Upper lobe of left lung (tissue), 4 donors: ENCODE measurements around the gene CPLANE1.

Source experiments
- EP300 ChIP-seq, 4 donors: sonication (generic); formaldehyde crosslinking; IDR thresholded peaks; one replicate each; pipeline ENCODE4 v1.5.1; 2017; ENCODE audit warnings: antibody characterized with exemption in 4 of 4, control low read depth in 2 of 4
- POLR2A ChIP-seq, 4 donors: fragments of 450-650 bp; IDR thresholded peaks; one replicate each; pipeline ENCODE4 v1.5.1; 2016 to 2017; ENCODE audit warnings: antibody characterized with exemption in 4 of 4, mild to moderate bottlenecking in 2 of 4
- TF ChIP-seq, protein P1 (sequence below), 6 experiments: fragments of 450-650 bp in 4 of 6; fragments of 200-600 bp in 2 of 6; sonication (generic) in 2 of 6; IDR thresholded peaks; one replicate each; pipeline ENCODE4 v1.5.1; 2016 to 2019; ENCODE audit warnings: antibody characterized with exemption in 6 of 6

DNA sequence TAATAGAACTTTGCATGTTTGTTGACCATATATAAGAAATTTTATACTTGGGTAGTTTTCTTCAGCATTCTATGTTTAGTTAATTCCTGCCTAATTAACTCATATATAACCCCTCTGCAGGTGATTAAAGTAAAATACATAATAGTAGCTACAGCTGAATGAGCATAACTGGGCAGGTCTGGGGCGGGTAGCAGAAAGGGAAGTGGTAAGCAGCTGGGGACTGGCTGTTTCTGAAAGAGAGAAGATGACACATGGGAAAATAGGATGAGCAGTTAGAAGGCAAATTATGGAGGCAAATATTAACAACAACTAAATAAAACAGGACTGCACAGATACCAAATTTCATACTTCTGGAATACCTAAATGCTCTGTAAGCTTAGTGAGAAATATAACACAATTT lies 128.1 kb downstream of the CPLANE1 start:
- TF ChIP-seq, protein P1, sequence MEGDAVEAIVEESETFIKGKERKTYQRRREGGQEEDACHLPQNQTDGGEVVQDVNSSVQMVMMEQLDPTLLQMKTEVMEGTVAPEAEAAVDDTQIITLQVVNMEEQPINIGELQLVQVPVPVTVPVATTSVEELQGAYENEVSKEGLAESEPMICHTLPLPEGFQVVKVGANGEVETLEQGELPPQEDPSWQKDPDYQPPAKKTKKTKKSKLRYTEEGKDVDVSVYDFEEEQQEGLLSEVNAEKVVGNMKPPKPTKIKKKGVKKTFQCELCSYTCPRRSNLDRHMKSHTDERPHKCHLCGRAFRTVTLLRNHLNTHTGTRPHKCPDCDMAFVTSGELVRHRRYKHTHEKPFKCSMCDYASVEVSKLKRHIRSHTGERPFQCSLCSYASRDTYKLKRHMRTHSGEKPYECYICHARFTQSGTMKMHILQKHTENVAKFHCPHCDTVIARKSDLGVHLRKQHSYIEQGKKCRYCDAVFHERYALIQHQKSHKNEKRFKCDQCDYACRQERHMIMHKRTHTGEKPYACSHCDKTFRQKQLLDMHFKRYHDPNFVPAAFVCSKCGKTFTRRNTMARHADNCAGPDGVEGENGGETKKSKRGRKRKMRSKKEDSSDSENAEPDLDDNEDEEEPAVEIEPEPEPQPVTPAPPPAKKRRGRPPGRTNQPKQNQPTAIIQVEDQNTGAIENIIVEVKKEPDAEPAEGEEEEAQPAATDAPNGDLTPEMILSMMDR (IDR thresholded peaks at IDR 0.05), result no peak
- TF ChIP-seq POLR2A (IDR thresholded peaks at IDR 0.05) (no peak), EP300 (IDR thresholded peaks at IDR 0.05) (no peak)
